Keratinocyte (primary cell): Measurements from ENCODE around the gene MICAL2. TPM values are rescaled to one million over a fixed set of nuclear protein-coding genes. Genes with fewer than 3 reads are reported as not detected.

Experiments used
- DNase-seq: peaks from one replicate; pipeline ENCODE4 v3.0.0-alpha.2; 2011; ENCODE audit warnings: low read depth, missing footprints, low spot score
- FAIRE-seq: peaks from 2 replicates; lab custom pipeline; 2011; peaks lifted over from hg19 to GRCh38; lab: Jason Lieb, UNC
- H2AFZ ChIP-seq: 2 replicates; pipeline ENCODE4 v1.6.0; 2012; ENCODE audit warnings: low read length, control low read depth, inconsistent platforms; ENCODE audit not compliant: control insufficient read depth
- H3K27ac ChIP-seq: 2 replicates; pipeline ENCODE4 v1.5.1; 2011; ENCODE audit warnings: low read length; ENCODE audit not compliant: control insufficient read depth, insufficient read depth
- H3K27me3 ChIP-seq: 3 replicates; pipeline ENCODE4 v1.6.0; 2011; ENCODE audit warnings: low read length; ENCODE audit not compliant: control insufficient read depth, insufficient read depth; ENCODE audit errors: extremely low read depth
- H3K36me3 ChIP-seq, 2 experiments: 2 replicates in 1 of 2; 3 replicates in 1 of 2; pipeline ENCODE4 v1.5.1; 2011; ENCODE audit warnings: low read length in 2 of 2, mild to moderate bottlenecking in 1 of 2; ENCODE audit not compliant: control insufficient read depth in 2 of 2, insufficient read depth in 2 of 2; ENCODE audit errors: extremely low read depth in 1 of 2
- H3K4me1 ChIP-seq: 3 replicates; pipeline ENCODE4 v1.5.1; 2011; ENCODE audit warnings: low read length; ENCODE audit not compliant: control insufficient read depth, insufficient read depth; ENCODE audit errors: extremely low read depth
- H3K4me2 ChIP-seq: 3 replicates; pipeline ENCODE4 v1.6.0; 2011; ENCODE audit warnings: low read depth, low read length; ENCODE audit not compliant: control insufficient read depth, insufficient read depth; ENCODE audit errors: extremely low read depth
- H3K4me3 ChIP-seq, 3 experiments: fragments of 200-600 bp in 1 of 3; sonication (generic) in 1 of 3; 2 replicates in 2 of 3; 3 replicates in 1 of 3; pipeline ENCODE4 v1.5.1; 2011 to 2016; ENCODE audit warnings: low read length in 3 of 3, mild to moderate bottlenecking in 3 of 3, control low read depth in 2 of 3, inconsistent platforms in 1 of 3, low read depth in 1 of 3, mixed read lengths in 1 of 3, mixed run types in 1 of 3, moderate library complexity in 1 of 3; ENCODE audit not compliant: control insufficient read depth in 2 of 3, insufficient read depth in 2 of 3; ENCODE audit errors: extremely low read depth in 1 of 3
- H3K79me2 ChIP-seq: 2 replicates; pipeline ENCODE4 v1.6.0; 2012; ENCODE audit warnings: low read length; ENCODE audit not compliant: control insufficient read depth, insufficient read depth
- H3K9ac ChIP-seq: 3 replicates; pipeline ENCODE4 v1.6.0; 2011; ENCODE audit warnings: low read length; ENCODE audit not compliant: control insufficient read depth, insufficient read depth; ENCODE audit errors: extremely low read depth
- H3K9me1 ChIP-seq: 3 replicates; pipeline ENCODE4 v1.6.0; 2011; ENCODE audit warnings: low read length; ENCODE audit not compliant: control insufficient read depth, insufficient read depth; ENCODE audit errors: extremely low read depth
- H3K9me3 ChIP-seq: 2 replicates; pipeline ENCODE4 v1.5.1; 2012; ENCODE audit warnings: low read depth, low read length; ENCODE audit not compliant: control insufficient read depth
- H4K20me1 ChIP-seq: 3 replicates; pipeline ENCODE4 v1.6.0; 2011; ENCODE audit warnings: low read length; ENCODE audit not compliant: control insufficient read depth, insufficient read depth; ENCODE audit errors: extremely low read depth
- CTCF ChIP-seq, 3 experiments: IDR thresholded peaks in 1 of 3; conservative IDR thresholded peaks in 1 of 3; optimal IDR thresholded peaks in 1 of 3; 2 replicates in 2 of 3; 3 replicates in 1 of 3; pipeline versions ENCODE3 to v1.5.1; 2011; ENCODE audit warnings: low read length in 3 of 3, mild to moderate bottlenecking in 3 of 3, moderate library complexity in 2 of 3, control low read depth in 1 of 3, inconsistent platforms in 1 of 3; ENCODE audit not compliant: insufficient read depth in 2 of 3; ENCODE audit errors: extremely low read depth in 1 of 3
- EZH2 ChIP-seq: IDR thresholded peaks from one replicate; pipeline ENCODE4 v1.6.1; 2012; ENCODE audit warnings: inconsistent platforms, mild to moderate bottlenecking, low read length, moderate library complexity
- dilution Hi-C: fragments of 300-500 bp; cut with MboI; formaldehyde crosslinking; loops from one replicate; pipeline ENCODE4 v1.7.0; 2020; ENCODE audit warnings: low sequenced_read_pairs; ENCODE audit not compliant: extremely low pct_ligation_motif_present
- polyA plus RNA-seq, 5 experiments: library from polyadenylated mRNA; depleted of rRNA in 3 of 5; stranded (reverse) in 3 of 5; stranded (forward) in 1 of 5; unstranded in 1 of 5; fragments of >200 nt; gene quantifications; 1 replicate in 1 of 5; 2 replicates in 3 of 5; 3 replicates in 1 of 5; pipeline versions ENCODE4 v1.2.1 to v1.2.3, GENCODE V29; 2011 to 2012; ENCODE audit warnings: missing spikeins in 2 of 5, low read depth in 1 of 5, low replicate concordance in 1 of 5

MICAL2 gene
- polyA plus RNA-seq, 1 donor (not counting 4 experiments of a cell fraction or from before 2014, with no cell fraction given): 83.9 TPM

- H3K9ac ChIP-seq: no peak overlapping the region
- no peak overlapping the region for H3K4me2 ChIP-seq
- TF ChIP-seq EZH2 (no peak), CTCF (optimal IDR thresholded peaks at IDR 0.05 in 1 of 3, IDR thresholded peaks at IDR 0.05 in 1 of 3, conservative IDR thresholded peaks at IDR 0.05 in 1 of 3; ENCODE audit: extremely low read depth in 1 of 3, insufficient read depth in 2 of 3, low read length in 3 of 3) (no peak)
- peaks cover 12 to 46% of the 10 kb centered on the region in 2 experiments for H3K36me3 ChIP-seq
- peaks cover 17% of the 10 kb centered on the region for H3K4me1 ChIP-seq
- H3K27me3 ChIP-seq: no peaks in the 10 kb centered on the region
- no peaks in the 10 kb centered on the region for H3K9me1 ChIP-seq
- FAIRE-seq: no peak
- no peaks in the 10 kb centered on the region for H4K20me1 ChIP-seq
- H3K27ac ChIP-seq: no peak overlapping the region
- H3K79me2 ChIP-seq: no peaks in the 10 kb centered on the region
- dilution Hi-C loops: no loop called here
- no peak overlapping the region for H3K4me3 ChIP-seq
- no peak for DNase-seq
- no peaks in the 10 kb centered on the region for H3K9me3 ChIP-seq
- no peak overlapping the region for H2AFZ ChIP-seq
Measured at GRCh38 chr11:12280199-12280837, 169.9 kb downstream of the MICAL2 start.

GRCh38 chr11:12280838-12281565, 170.6 kb downstream of the MICAL2 start:
- dilution Hi-C loops: no loop called here
- Histone ChIP-seq H4K20me1 (no peaks in the 10 kb centered on the region), H3K79me2 (no peaks in the 10 kb centered on the region), H3K9me1 (no peaks in the 10 kb centered on the region), H3K4me3 (no peak overlapping the region), H3K27ac (no peak overlapping the region), H2AFZ (no peak overlapping the region), H3K4me2 (no peak overlapping the region), H3K9me3 (no peaks in the 10 kb centered on the region), H3K27me3 (no peaks in the 10 kb centered on the region), H3K36me3 (peaks cover 12 to 45% of the 10 kb centered on the region in 2 experiments), H3K9ac (no peak overlapping the region), H3K4me1 (peaks cover 24% of the 10 kb centered on the region)
- no peak for FAIRE-seq
- DNase-seq: no peak
- TF ChIP-seq EZH2: no peak
- no peak for TF ChIP-seq CTCF (optimal IDR thresholded peaks at IDR 0.05 in 1 of 3, IDR thresholded peaks at IDR 0.05 in 1 of 3, conservative IDR thresholded peaks at IDR 0.05 in 1 of 3; ENCODE audit: extremely low read depth in 1 of 3, insufficient read depth in 2 of 3, low read length in 3 of 3)
